NCI-H345 (cell line): ENCODE measurements around the gene TMEM187.

Experiments used
- DNase-seq: peaks from one replicate; lab custom pipeline; 2025; lab: John Stamatoyannopoulos, UW

Gene TMEM187

DNA sequence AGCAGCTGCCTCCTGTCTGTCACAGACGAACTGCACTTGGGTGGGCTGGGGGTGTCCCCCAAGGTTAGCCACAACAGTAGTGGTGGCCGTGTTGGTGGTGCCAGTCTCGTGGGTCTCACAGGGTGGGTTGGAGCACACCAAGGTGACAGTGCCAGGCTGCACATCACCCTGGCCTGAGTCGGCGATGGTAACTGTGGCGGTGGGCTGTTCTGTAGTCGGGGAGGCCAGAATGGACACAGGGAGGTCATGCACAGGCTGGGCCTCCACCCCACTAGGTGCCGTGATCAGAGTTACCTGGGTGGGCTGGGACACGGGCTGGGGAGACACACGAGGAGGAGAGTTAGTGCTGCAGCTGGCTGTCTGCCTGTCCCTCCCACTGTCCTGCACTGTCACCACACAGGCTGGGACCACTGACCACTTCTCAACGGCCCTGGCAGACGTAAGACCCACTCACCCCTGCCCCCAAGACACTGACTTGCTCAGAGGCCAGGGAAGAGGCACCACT lies 17.3 kb upstream of the TMEM187 start:
- DNase-seq, result no peak

GRCh38 chrX:153956044-153956907 lies 16.3 kb upstream of the TMEM187 start:
- no peak for DNase-seq

GRCh38 chrX:153957224-153957623 lies 15.3 kb upstream of the TMEM187 start:
- DNase-seq, result no peak

DNA sequence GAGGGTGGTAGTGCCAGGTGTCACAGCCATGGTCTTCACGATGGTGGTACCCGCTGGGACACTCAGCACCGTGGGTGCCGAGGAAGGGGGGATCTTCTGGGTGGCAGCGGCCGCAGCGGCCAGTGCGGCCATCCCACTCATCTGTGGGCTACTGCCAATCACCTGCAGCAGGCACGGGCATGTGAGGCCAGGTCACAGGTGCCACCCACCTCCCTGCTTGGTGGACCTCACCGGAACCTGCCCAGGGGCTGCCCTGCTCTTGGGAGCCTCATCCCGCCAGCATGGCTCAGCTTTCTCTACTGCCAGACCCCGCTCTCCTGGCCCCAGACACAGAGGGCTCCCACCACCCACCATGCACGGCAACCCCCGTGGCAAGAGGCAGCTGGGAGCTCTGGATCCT lies 13.9 kb upstream of the TMEM187 start:
- no peak for DNase-seq

- DNase-seq, result no peak
Measured at GRCh38 chrX:153959649-153960048, 12.9 kb upstream of the TMEM187 start.

DNA sequence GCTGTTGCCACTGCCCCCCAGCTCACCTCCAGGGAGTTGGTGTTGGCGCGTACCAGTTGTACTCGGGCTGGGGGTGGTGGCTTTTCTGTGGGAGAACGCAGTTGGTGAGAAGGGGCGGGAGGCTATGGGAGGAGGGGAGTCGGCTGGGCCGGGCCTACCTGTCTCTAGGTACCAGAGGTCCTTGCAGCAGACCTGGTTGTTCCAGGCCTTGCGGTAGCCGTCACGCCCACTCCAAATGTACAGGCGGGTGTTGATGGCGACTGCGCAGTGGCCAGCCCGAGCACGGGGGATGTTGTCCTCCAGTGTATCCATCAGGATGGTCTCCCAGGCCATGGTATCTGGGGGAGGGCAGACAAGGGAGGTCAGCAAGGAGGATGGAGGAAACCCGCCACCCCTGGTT lies 12.5 kb upstream of the TMEM187 start:
- DNase-seq, result no peak

- no peak for DNase-seq
Measured at GRCh38 chrX:153960786-153961185, 11.8 kb upstream of the TMEM187 start.

GRCh38 chrX:153961292-153961691 lies 11.3 kb upstream of the TMEM187 start:
- DNase-seq, result no peak

DNA sequence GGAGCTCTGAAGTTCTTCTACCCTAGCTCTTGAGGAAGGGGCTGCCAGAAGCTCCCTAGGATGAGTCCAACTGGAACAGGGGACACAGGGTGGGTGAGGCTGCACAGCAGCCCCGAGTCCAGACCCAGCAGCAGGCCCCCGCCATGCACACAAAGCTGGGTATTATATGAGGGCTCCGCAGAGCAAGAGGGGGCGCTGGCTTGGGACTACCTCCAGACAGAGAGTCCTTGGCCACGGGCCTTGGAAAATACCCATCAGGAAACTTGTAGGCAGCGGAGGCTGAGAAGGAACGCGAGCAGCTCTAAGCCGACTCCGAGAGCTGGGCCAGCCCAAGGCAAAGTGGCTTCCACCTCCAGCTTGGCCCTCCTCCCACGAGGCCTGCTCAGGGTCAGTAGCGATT lies 9.0 kb upstream of the TMEM187 start:
- no peak for DNase-seq

GRCh38 chrX:153964105-153964504 lies 8.4 kb upstream of the TMEM187 start:
- DNase-seq, result no peak

DNA sequence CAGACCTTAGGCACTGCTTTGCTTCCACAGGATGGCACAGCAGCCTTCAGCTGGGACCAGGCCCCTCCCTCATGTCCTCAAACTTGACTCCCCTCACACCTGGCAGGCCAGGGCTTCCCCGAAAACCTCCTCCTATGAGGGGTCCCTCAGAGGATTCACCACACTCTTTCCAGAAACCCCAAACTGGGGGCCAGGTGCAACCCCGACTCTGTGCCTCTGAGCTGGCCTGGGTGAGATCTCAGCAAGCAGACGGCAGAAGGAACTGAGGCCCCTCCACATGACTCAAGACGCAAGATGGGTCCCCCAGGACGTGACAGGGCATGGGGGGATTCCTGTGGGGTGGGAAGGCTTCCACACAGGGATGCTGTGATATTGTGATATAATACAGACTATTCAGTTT lies 7.1 kb upstream of the TMEM187 start:
- DNase-seq, result no peak

DNA sequence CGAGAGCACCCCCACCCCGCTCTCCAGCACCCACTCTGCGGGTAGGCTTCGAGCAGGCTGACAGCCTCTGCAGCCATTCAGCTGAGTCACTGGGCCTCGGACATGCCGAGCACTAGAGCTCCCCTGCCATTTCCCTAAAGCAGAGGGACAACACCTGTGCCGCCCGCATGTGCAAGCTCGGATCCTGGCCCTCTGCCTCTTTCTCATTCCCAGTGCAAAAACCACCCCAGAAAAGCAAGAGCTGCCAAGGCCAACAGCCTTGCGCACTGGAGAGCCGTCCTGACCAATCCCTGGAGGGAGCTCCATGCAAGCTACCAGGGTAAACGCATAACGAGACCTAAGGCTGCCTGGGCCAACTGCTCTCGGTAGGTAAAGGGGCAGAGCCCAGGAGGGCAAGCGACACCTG lies 6.3 kb upstream of the TMEM187 start:
- no peak for DNase-seq

DNA sequence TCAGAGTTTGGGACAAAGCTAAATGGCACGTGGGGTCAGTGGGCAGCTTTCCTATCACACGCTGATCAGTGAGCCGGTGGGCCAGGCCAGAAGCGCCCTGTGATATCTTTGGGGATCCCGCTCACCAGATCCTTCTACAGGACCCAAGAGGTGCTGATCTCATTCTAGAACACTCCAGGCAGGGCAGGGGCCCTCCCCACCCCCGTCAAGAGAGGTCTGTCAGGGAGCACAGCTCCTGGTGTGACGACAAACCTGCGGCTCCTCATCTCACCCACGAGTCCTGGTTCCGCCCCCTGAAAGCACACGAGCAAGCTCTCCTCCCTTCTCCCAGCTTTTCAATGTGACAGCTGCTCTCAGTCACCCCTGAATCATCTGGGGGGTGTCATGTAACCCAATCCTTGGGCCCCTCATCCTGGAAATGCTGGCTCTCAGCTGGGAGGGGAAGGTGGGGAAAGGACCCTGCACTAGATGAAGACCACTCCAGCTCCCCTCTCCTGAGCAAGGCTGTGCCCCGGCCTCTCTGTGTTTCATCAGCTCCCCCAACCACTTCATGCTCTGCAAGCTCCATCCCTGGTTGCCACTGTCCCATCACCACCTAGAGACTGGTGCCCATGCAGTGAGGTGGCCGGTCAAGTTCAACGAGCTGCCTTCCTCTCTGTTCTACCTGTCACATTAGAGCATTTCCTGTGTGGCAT lies 5.6 kb upstream of the TMEM187 start:
- DNase-seq, result no peak

- no peak for DNase-seq
Measured at GRCh38 chrX:153967536-153968224, 4.9 kb upstream of the TMEM187 start.

DNA sequence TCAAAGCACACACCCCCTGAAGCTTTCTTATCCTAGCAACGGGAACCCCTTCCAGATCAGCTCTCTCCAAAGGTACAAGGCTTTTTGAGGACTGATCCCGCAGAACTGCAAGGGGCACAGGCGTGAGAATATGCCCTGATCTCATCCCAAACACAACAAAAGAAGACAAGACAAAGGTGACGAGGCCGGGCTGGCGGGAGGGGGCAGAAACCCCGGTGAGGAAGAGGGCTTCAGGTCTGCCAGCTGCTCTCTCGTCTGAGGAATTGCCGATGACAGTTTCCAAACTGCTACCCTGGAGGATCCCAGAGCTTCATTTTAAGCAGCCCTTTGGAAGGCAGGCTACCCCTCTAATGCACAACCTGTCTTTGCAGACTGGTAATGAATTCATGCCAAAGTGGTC lies 4.3 kb upstream of the TMEM187 start:
- DNase-seq, result no peak

- no peak for DNase-seq
Measured at GRCh38 chrX:153968754-153969124, 3.8 kb upstream of the TMEM187 start.

GRCh38 chrX:153969125-153969903 lies 3.2 kb upstream of the TMEM187 start:
- DNase-seq, result no peak

DNA sequence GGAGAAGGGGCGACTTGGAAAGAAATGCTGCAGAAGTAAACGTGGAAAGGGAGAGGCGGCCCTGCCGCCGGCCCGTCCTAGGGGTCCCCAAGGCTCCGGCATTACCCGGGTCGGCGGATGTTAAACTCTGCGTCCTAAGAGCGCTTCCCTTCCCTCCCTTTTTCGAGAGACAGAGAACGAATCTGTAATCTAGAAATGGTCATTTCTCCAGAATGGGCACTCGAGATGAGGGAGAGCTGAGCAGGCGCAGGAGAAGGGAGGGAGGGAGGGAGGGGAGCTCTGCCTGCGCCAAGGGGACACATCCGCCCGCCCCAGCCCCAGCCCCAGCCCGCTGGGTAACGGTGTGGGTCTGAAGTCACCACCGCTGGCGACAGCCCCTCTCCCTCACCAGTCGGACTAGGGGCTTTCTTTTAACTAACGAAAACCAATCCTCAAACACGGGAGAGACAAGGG lies 2.6 kb upstream of the TMEM187 start:
- no peak for DNase-seq

- peak; percentile 11 for DNase-seq
Measured at GRCh38 chrX:153970357-153971123, 2.0 kb upstream of the TMEM187 start.

- peak; percentile 84 for DNase-seq
Measured at GRCh38 chrX:153971124-153971449, 1.5 kb upstream of the TMEM187 start.
